ENCODE measurements around the gene KCNMB2. TPM values are rescaled to one million over a fixed set of nuclear protein-coding genes. Genes with fewer than 3 reads are reported as not detected.
"Not testable (repeated sequence)": the region's sequence is repeated elsewhere in the genome, so short reads cannot be mapped to it uniquely, and the experiment has no call there.

The KCNMB2 gene
- polyA plus RNA-seq, 1 donor, result 6.0 TPM

DNA sequence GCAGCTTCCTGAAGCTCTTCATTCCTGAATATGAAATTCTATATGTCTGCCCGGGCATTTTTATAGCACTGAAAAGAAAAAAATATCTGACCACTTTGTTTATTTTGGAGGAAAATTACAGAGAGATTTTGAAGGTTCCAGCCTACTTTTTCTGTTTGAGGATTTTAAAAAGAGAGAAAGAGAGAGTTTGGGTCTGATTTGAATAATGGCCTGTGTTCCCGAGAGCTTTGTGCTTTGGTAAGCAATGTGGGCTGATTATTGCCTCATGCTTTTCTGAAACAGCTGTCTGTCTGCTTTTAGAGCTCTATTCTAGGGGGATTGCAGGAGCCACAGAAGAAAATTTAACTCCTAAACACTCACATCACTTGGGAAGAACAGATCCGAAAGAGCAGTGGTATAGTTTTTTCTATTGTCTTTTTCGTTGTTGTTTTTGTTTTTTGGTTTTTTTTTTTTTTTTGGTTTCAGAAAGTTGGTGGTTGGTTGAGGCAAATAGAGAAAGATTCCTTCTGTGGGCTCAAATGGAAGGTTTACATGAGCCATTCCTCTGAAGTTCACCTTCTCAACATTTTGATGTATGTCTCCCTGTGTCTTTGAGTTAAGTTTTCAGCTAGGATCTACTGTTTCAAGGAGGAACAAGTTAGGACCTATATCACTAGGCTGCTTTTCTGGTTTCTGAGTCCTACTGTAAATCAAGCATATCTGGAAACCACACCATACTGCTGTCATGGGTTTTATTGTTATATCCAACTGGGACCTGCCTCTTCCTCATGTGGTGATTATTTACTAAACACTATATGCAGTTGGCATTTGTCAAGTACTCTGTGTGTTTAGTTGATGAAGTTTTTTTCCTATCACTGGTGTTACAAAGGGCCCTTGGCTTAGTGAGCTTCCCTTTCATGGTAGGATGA, 178.9 kb downstream of the KCNMB2 start:
- H3K9me3 ChIP-seq (ENCODE audit: control insufficient read depth, low read depth, low read length), result no peaks in the 10 kb centered on the region
- no peak overlapping the region for H3K4me3 ChIP-seq (ENCODE audit: low read length)
- WGBS (ENCODE audit: insufficient coverage, low lambda C conversion rate), result 94% methylated on average over 3 of the region's 4 CpGs
- no peaks in the 10 kb centered on the region for H3K36me3 ChIP-seq (ENCODE audit: control insufficient read depth, insufficient read depth, low read length)
- H3K4me1 ChIP-seq (ENCODE audit: control insufficient read depth, insufficient read depth, low read length), result no peaks in the 10 kb centered on the region
- H3K27me3 ChIP-seq (ENCODE audit: control insufficient read depth, insufficient read depth, low read length), result no peaks in the 10 kb centered on the region
- no peak overlapping the region for H3K27ac ChIP-seq (ENCODE audit: low read length)
- no peak for DNase-seq

DNA sequence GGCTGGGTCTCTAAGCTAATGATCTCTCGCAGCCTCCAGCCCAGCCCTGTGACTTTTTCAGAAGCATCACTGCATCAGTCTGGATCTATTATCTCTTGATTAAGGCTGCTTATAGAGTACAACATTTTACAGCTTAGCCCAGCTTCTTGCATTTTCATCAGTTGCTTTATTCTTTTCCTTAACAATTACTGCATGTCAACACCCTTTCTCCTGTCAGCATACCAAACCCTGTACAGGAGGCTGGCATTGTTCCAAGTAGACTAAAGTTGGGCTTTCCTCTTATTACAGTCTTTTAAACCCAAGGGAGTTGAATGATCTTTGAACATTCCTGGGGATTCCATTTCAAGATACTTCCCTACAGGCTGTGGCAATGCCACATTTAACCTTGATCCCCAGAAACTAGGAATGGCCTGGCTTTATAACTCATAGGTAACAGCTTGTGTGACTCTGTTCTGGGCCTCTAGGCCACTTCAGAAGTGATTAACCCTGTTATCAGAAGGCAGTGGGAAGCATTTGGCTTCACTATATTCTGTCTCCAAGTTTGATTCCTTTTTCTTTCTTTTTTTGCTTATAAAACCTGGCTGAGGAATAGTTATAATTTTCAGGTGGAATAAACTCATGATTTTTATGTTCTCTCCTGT, 182.9 kb downstream of the KCNMB2 start:
- DNase-seq, result no peak
- Histone ChIP-seq H3K27ac (ENCODE audit: low read length) (no peak overlapping the region), H3K27me3 (ENCODE audit: control insufficient read depth, insufficient read depth, low read length) (no peaks in the 10 kb centered on the region), H3K4me3 (ENCODE audit: low read length) (no peak overlapping the region), H3K4me1 (ENCODE audit: control insufficient read depth, insufficient read depth, low read length) (no peaks in the 10 kb centered on the region), H3K36me3 (ENCODE audit: control insufficient read depth, insufficient read depth, low read length) (no peaks in the 10 kb centered on the region), H3K9me3 (ENCODE audit: control insufficient read depth, low read depth, low read length) (no peaks in the 10 kb centered on the region)
- 80% methylated on average over 1 of the region's 1 CpG for WGBS (ENCODE audit: insufficient coverage, low lambda C conversion rate)

DNA sequence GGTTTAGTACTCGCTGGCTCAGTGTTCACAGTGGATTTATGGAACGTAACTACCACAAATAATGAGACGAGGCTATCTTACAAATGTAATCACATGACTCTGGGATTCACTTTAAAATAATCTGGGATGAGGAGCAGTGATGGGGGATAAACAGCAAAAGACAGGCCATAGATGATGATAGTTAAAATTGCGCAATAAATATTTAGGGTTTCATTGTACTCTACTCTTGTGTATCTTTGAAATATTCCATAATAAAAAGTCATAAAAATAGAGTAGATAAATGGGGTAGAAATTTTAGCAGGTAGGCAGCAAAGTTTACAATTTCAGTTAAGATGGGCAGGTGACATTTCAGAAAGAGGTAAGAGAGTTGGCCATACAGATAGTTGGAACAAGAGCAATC, 196.6 kb downstream of the KCNMB2 start:
- H3K27ac ChIP-seq (ENCODE audit: low read length), result no peak overlapping the region
- WGBS (ENCODE audit: insufficient coverage, low lambda C conversion rate), result 83% methylated on average over 2 of the region's 4 CpGs
- H3K4me3 ChIP-seq (ENCODE audit: low read length), result no peak overlapping the region
- DNase-seq, result no peak
- H3K27me3 ChIP-seq (ENCODE audit: control insufficient read depth, insufficient read depth, low read length), result no peaks in the 10 kb centered on the region
- H3K4me1 ChIP-seq (ENCODE audit: control insufficient read depth, insufficient read depth, low read length), result no peaks in the 10 kb centered on the region
- H3K36me3 ChIP-seq (ENCODE audit: control insufficient read depth, insufficient read depth, low read length), result no peaks in the 10 kb centered on the region
- H3K9me3 ChIP-seq (ENCODE audit: control insufficient read depth, low read depth, low read length), result no peaks in the 10 kb centered on the region

DNA sequence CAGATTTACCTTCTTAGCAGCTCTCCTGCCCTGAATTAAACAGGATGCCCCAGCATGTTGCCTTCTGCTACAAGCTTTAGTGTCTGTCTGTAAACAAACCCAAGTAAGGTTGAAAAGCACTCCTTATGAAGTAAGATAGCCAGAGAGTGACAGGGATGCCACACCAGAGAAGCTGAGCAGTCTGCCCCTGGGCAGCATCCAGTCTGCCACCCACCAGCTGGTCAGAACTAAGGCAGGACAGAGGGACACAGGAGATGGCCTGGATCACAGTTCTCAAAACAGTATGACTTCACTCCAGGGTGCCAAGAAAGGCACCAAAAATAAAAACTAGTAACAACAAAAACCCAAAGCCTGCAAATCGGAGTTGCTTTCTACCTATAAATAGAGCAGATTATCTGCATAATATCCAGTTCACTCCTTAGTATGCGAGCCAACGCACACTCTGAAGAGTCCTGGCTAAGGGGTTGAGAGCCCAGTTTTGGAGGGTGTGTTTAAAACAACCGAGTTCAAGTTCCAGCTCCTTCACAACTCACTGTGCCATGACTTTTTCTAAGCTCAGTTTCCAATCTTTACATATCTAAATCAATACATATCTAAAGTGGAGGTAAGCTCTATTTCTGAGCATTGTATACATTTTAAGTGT, 198.9 kb downstream of the KCNMB2 start:
- Histone ChIP-seq H3K36me3 (ENCODE audit: control insufficient read depth, insufficient read depth, low read length) (no peaks in the 10 kb centered on the region), H3K9me3 (ENCODE audit: control insufficient read depth, low read depth, low read length) (no peaks in the 10 kb centered on the region), H3K4me3 (ENCODE audit: low read length) (no peak overlapping the region), H3K4me1 (ENCODE audit: control insufficient read depth, insufficient read depth, low read length) (no peaks in the 10 kb centered on the region), H3K27ac (ENCODE audit: low read length) (no peak overlapping the region), H3K27me3 (ENCODE audit: control insufficient read depth, insufficient read depth, low read length) (no peaks in the 10 kb centered on the region)
- WGBS (ENCODE audit: insufficient coverage, low lambda C conversion rate), result 60% methylated on average over 1 of the region's 4 CpGs
- no peak for DNase-seq

DNA sequence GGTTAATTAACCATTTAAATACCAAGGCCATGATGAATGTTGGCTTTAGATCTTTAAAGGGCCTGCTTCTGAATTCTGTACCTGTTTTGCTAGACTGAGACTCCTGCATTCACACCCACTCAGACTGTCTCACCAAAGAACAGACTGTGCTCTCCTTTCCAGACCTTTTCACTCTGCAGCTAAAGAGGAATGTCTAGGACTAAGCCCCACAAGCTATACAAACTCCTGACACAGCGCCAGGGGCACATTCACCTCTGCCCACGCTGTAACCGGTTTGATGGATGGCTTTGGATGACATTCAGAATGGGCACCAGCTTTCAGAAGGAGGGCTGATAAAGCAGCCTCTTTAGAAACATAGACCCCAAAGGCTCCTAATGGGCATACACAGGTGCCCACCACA, 200.1 kb downstream of the KCNMB2 start:
- Histone ChIP-seq H3K36me3 (ENCODE audit: control insufficient read depth, insufficient read depth, low read length) (no peaks in the 10 kb centered on the region), H3K27me3 (ENCODE audit: control insufficient read depth, insufficient read depth, low read length) (no peaks in the 10 kb centered on the region), H3K9me3 (ENCODE audit: control insufficient read depth, low read depth, low read length) (no peaks in the 10 kb centered on the region), H3K4me3 (ENCODE audit: low read length) (no peak overlapping the region), H3K4me1 (ENCODE audit: control insufficient read depth, insufficient read depth, low read length) (no peaks in the 10 kb centered on the region), H3K27ac (ENCODE audit: low read length) (no peak overlapping the region)
- DNase-seq, result no peak
- no CpG with 5 or more reads among the region's 3 CpGs for WGBS (ENCODE audit: insufficient coverage, low lambda C conversion rate)

DNA sequence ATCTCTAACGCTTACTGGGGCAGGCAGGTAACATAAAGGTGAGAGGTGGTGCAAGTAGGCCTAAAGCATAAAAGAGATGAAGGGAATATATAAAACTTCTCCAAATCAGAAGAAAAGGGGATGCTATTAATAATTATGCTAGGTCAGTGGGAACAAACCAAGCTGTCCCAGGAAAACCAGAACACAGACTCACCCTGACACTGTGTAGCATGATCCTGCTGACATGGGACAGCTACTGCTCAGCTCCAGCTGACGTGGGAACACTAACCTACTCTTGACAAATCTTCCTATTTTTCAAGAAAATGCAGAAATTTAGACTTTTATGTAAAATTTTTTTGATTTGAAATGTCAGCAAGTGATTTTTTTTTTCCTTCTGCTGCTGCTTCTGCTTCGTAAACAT, 203.5 kb downstream of the KCNMB2 start:
- H3K36me3 ChIP-seq (ENCODE audit: control insufficient read depth, insufficient read depth, low read length), result no peaks in the 10 kb centered on the region
- no peaks in the 10 kb centered on the region for H3K27me3 ChIP-seq (ENCODE audit: control insufficient read depth, insufficient read depth, low read length)
- no peak overlapping the region for H3K4me3 ChIP-seq (ENCODE audit: low read length)
- WGBS (ENCODE audit: insufficient coverage, low lambda C conversion rate), result 80% methylated on average over 1 of the region's 3 CpGs
- H3K27ac ChIP-seq (ENCODE audit: low read length), result no peak overlapping the region
- no peaks in the 10 kb centered on the region for H3K4me1 ChIP-seq (ENCODE audit: control insufficient read depth, insufficient read depth, low read length)
- H3K9me3 ChIP-seq (ENCODE audit: control insufficient read depth, low read depth, low read length), result no peaks in the 10 kb centered on the region
- DNase-seq, result no peak

DNA sequence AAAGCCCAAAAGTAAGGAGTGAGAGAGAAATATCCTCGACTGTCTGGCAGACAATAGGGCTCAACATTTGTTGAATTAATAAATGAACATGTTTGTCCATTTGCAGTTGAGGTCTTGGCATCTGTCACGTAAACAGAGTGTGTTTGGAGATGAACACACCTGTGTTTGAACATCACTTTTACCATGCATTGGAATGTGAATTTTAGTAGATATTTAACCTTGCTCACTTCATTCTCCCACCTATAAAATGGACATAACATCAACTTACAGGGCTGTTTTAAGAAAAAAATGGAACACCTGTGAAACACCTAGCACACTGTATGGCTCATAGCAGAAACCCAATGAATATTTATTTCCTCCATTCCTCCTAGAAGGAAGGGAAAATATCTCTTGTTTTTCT, 204.8 kb downstream of the KCNMB2 start:
- DNase-seq, result no peak
- no peaks in the 10 kb centered on the region for H3K27me3 ChIP-seq (ENCODE audit: control insufficient read depth, insufficient read depth, low read length)
- H3K4me1 ChIP-seq (ENCODE audit: control insufficient read depth, insufficient read depth, low read length), result no peaks in the 10 kb centered on the region
- H3K9me3 ChIP-seq (ENCODE audit: control insufficient read depth, low read depth, low read length), result no peaks in the 10 kb centered on the region
- H3K4me3 ChIP-seq (ENCODE audit: low read length), result no peak overlapping the region
- no peaks in the 10 kb centered on the region for H3K36me3 ChIP-seq (ENCODE audit: control insufficient read depth, insufficient read depth, low read length)
- WGBS (ENCODE audit: insufficient coverage, low lambda C conversion rate), result 33% methylated on average over 1 of the region's 2 CpGs
- no peak overlapping the region for H3K27ac ChIP-seq (ENCODE audit: low read length)

DNA sequence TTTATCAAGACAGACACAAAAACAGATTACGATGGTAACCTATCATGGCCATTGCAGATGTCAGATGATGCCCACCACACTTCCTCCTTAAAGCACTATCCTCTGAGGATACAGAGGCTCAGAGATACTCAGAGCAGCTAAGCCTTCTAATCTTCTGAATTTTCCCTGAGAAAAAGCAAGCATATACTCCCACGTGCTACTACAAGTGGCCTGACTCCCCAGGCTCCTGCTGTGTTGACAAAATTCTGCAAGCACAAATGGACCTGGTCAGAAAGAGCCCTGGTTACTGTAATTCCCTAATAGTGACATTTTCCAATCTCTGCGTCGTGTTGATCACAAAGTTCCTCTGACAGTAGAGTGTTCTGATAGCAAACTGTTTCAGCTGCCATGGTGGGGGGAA, 207.1 kb downstream of the KCNMB2 start:
- no CpG with 5 or more reads among the region's 4 CpGs for WGBS (ENCODE audit: insufficient coverage, low lambda C conversion rate)
- Histone ChIP-seq H3K4me3 (ENCODE audit: low read length) (no peak overlapping the region), H3K36me3 (ENCODE audit: control insufficient read depth, insufficient read depth, low read length) (no peaks in the 10 kb centered on the region), H3K27me3 (ENCODE audit: control insufficient read depth, insufficient read depth, low read length) (no peaks in the 10 kb centered on the region), H3K27ac (ENCODE audit: low read length) (no peak overlapping the region), H3K4me1 (ENCODE audit: control insufficient read depth, insufficient read depth, low read length) (no peaks in the 10 kb centered on the region), H3K9me3 (ENCODE audit: control insufficient read depth, low read depth, low read length) (no peaks in the 10 kb centered on the region)
- no peak for DNase-seq

DNA sequence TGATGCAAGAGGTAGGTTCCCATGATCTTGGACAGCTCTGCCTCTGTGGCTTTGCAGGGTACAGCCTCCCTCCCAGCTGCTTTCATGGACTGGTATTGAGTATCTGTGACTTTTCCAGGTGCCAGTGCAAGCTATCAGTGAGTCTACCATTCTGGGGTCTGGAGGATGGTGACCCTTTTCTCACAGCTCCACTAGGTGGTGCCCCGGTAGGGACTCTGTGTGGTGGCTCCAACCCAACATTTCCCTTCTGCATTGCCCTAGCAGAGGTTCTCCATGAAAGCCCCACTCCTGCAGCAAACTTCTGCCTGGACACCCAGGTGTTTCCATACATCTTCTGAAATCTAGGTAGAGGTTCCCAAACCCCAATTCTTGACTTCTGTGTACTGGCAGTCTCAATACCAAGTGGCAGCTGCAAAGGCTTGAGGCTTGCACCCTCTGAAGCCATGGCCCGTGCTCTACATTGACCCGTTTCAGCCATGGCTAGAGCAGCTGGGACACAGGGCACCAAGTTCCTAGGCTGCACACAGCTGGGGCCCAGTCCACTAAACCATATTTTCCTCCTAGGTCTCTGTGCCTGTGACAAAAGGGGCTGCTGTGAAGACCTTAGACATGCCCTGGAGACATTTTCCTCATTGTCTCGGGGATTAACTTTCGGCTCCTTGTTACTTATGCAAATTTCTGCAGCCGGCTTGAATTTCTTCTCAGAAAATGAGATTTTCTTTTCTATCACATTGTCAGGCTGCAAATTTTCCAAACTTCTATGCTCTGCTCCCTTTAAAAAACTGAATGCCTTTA, 209.8 kb downstream of the KCNMB2 start:
- not testable (repeated sequence) for H3K4me1 ChIP-seq (ENCODE audit: control insufficient read depth, insufficient read depth, low read length); H3K27ac ChIP-seq (ENCODE audit: low read length); H3K4me3 ChIP-seq (ENCODE audit: low read length); H3K27me3 ChIP-seq (ENCODE audit: control insufficient read depth, insufficient read depth, low read length); H3K36me3 ChIP-seq (ENCODE audit: control insufficient read depth, insufficient read depth, low read length); H3K9me3 ChIP-seq (ENCODE audit: control insufficient read depth, low read depth, low read length); DNase-seq
- WGBS (ENCODE audit: insufficient coverage, low lambda C conversion rate), result no CpG with 5 or more reads among the region's 6 CpGs

DNA sequence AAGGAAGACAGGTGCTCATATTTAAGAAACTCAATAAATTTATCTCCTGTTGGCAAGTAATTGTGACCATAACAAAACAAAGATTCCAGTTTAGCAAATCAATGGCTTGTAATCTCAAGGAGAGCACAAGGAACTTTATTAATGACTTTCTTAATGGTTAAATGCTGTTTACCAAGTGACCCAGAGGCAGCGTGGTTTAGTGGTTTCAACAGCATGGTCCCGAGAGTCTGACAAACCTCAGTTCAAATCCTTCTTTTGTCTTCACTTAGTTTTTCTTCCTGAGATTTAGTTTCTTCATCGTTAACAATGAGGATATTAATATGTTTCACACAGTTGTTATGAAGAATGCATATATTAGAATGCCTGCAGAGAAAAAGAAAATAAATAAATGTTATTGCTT, 212.6 kb downstream of the KCNMB2 start:
- no peaks in the 10 kb centered on the region for H3K27me3 ChIP-seq (ENCODE audit: control insufficient read depth, insufficient read depth, low read length)
- WGBS (ENCODE audit: insufficient coverage, low lambda C conversion rate), result 88% methylated on average over 3 of the region's 3 CpGs
- DNase-seq, result no peak
- H3K4me3 ChIP-seq (ENCODE audit: low read length), result no peak overlapping the region
- no peaks in the 10 kb centered on the region for H3K36me3 ChIP-seq (ENCODE audit: control insufficient read depth, insufficient read depth, low read length)
- no peak overlapping the region for H3K27ac ChIP-seq (ENCODE audit: low read length)
- H3K4me1 ChIP-seq (ENCODE audit: control insufficient read depth, insufficient read depth, low read length), result no peaks in the 10 kb centered on the region
- H3K9me3 ChIP-seq (ENCODE audit: control insufficient read depth, low read depth, low read length), result no peaks in the 10 kb centered on the region
